NCI-H524 (cell line): ENCODE results near the gene CDKL1.
A peak's percentile ranks its signal among the peaks of the same experiment; 100 is the strongest.

Source experiments
- DNase-seq, 2 experiments: peaks; one replicate each; lab custom pipeline; 2025; lab: John Stamatoyannopoulos, UW

Gene CDKL1

GRCh38 chr14:50396631-50397389 is at the start of gene CDKL1:
Gene CDKL1, minus strand, starts transcription at chr14:50396881. Its CDS starts 1,013 bp downstream, at chr14:50395868.
- peak; percentile 53 to 82 for DNase-seq

DNA sequence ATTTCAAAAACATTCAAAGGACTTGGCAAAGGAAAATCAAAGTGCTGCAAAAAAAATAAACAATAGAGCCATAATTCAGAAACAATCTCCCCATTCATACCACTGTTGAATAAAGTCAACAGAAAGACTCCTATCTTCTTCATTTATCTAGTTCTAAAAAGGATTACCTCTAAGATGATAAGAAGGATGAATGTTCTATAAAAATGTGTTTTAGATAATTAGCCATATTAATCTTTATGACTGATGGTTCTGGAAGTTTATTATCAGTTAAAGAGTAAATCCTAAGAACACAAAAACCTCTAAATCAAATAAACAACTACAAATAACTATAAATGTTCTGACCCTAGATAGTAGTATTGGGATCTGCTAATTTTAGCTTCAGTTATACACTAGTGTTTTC is 37.8 kb upstream of the CDKL1 start:
- no peak for DNase-seq

- DNase-seq: no peak
These were observed 35.5 kb upstream of the CDKL1 start for GRCh38 chr14:50432131-50432530.

DNA sequence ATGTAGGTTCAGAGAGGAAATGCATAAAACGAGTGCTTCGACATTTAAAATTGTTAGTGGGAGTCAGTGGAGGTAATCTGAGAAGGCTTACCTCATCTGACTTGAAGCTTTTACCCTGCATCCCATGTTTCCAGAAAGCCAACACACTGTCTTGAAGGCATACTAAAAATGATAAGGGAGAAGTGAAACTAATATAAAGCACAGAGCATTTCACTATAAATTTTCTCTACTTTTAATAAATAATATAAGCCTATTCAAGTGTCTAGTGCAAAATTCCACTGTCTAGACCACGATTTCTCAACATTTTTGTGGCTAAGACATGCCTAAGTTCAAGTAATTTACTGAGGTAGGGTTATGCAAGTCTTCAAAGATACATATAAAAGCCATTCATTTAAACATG is 29.1 kb upstream of the CDKL1 start:
- no peak for DNase-seq

DNA sequence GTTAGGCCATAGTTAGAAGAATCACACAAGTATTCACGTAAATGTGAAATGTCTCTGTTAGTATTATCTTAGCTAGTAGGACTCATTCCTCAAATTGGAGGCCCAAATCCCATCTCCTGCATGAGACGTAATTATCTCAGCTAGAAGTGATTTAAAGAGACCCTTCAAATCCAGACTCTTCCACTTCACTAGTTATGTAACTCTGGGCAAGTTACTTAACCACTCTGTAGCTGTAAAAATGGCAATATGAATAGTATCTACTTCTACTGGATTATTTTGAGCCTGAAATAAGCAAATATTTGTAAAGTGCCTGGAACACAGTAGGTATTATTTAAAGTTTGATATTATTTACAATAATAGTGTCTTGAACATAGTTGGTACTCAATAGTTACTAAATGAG is 28.4 kb upstream of the CDKL1 start:
- DNase-seq: no peak

DNA sequence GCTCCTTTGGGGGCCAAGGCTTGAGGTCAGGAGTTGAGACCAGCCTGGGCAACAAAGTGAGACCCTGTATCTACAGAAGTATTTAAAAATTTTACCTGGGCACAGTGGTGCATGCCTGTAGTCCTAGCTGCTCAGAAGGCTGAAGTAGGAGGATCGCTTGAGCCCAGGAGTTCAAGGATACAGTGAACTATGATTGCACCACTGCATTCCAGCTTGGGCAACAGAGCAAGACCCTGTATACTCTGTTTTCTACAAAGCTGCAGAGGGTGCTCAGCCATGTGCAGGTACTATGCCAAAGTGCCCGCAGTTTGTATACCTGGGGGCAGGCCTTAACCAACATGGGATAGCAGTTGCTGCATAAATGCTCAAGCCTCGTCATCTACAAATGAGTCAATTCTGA is 26.8 kb upstream of the CDKL1 start:
- DNase-seq: no peak

- no peak for DNase-seq
These were observed 24.8 kb upstream of the CDKL1 start for GRCh38 chr14:50421499-50421898.

DNA sequence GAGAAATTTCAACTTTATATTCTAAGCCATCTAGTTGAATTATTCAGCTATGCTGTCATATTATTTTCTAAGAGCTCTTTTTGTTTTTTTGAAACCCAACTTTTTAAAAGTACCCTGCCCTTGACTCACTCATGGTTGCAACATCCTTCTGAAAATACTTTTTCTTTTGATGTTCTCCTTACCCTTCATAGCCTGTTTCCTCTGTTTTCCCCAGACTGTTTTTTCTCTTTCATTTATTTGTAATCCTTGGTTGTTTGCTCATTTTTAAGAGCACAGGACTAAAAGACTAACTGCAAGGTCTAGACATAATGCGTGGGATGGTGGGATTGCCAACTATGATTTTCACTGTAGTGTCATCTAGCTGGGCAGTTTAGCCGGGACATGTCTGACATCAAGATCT is 21.2 kb upstream of the CDKL1 start:
- DNase-seq: no peak

- no peak for DNase-seq
These were observed 14.2 kb upstream of the CDKL1 start for GRCh38 chr14:50410921-50411320.

- DNase-seq: no peak
These were observed 13.4 kb upstream of the CDKL1 start for GRCh38 chr14:50410071-50410470.

DNA sequence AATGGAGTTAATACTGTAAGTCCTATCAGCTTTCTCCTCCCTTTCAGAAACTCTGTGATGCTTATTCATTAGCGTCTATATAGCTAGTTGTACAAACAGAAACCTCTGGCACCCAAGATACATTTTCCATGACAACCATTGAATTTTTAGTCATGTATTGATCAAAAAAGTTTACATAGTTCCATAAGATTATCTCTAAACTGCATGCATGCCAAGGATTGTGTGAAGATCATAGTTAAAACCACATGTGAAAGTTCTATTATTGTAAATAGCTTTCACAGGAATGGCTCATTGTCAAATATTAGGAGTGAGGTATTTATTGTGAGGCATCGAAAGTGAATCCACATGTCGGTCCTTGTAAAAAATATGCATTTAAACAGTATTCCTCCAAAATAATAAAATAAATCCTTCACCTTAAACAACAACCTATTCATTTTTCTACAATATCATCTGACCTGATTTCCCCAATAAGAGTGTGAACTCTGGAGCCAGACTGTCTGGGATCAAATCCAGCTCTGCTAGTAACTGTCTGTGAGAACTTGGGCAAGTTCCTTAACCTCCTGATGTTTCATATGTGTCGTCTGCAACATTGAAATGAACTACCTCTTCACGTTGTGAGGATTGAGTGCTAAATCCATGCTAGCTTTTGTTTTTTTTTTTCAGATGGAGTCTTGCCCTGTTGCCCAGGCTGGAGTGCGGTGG is 10.6 kb upstream of the CDKL1 start:
- no peak for DNase-seq

DNA sequence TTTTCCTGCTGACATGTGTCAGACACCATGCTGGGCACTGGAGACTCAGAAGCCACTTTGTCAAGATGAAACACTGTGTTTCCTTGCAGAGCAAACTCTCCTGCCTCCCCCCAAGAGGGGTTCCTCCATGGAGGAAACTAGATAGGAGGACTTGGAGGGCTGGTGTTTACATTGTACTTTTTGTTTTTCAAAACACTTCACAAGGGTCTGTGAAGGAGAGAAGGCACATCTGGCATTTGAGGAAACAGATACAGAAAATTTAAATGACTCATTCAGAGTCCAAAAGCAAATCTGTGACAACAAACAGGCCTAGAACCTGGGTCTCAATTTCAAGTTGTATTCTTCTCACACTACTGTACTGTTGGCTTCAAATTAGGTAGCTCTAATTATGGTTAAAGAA is 6.7 kb upstream of the CDKL1 start:
- peak in 1 of 2 experiments; percentile 30 for DNase-seq

GRCh38 chr14:50402965-50403364 is 6.3 kb upstream of the CDKL1 start:
- DNase-seq: no peak

GRCh38 chr14:50400461-50400860 is 3.8 kb upstream of the CDKL1 start:
- no peak for DNase-seq

- peak in 1 of 2 experiments; percentile 34 for DNase-seq
These were observed 2.8 kb upstream of the CDKL1 start for GRCh38 chr14:50399251-50400032.

DNA sequence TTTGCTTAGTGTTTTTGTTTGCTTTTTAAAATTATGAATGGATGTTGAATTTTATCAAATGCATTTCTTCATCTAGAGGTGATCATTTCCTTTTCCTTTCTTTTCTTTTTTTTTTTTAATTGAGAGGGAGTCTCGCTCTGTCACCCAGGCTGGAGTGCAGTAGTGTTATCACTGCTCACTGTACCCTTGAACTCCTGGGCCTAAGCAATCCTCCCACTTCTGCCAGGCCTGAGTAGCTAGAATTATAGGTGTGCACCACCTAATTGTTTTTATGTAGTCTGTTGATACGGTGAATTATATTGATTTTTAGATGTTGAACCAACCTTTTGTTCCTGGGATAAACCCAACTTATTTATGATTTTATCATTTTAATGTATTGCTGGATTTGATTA is 1.5 kb upstream of the CDKL1 start:
- DNase-seq: no peak

GRCh38 chr14:50397390-50398188 is 908 bp upstream of the CDKL1 start:
- DNase-seq: peak in 1 of 2 experiments; percentile 42

DNA sequence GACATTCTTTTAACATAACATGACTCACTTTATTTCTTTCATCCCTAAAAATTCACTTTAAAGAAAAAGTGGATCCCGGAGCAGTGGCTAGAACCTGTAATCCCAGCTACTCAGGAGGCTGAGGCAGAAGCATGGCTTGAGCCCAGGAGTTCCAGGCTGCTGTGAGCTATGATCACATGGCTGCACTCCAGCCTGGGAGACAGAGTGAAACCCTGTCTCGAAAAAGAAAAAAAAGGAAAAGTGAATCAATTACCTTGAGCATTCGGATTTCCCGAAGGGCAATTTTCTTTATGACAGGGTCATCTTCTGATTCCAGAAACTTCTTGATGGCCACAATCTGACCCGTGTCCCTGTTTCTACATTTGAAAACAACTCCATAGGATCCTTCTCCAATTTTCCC is 1.2 kb downstream of the CDKL1 start:
- DNase-seq: no peak

DNA sequence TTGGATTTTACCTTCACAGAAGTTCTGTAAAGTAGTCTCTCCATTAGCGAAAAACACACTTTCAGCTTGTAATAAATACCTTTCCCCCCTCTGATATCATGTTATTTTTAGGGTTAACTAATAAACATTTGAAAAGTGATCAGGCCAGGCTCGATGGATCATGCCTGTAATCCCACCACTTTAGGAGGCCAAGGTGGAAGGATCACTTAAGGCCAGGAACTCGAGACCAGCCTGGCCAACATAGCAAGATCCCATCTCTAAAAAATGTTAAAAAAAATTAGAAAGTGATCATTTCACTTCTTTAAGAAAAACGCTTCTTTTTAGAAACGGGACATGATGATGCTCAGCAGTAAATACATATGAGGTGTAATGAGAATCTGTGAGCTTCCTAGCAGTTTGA is 2.0 kb downstream of the CDKL1 start:
- DNase-seq: no peak

GRCh38 chr14:50389668-50390441 is 6.8 kb downstream of the CDKL1 start:
- no peak for DNase-seq

DNA sequence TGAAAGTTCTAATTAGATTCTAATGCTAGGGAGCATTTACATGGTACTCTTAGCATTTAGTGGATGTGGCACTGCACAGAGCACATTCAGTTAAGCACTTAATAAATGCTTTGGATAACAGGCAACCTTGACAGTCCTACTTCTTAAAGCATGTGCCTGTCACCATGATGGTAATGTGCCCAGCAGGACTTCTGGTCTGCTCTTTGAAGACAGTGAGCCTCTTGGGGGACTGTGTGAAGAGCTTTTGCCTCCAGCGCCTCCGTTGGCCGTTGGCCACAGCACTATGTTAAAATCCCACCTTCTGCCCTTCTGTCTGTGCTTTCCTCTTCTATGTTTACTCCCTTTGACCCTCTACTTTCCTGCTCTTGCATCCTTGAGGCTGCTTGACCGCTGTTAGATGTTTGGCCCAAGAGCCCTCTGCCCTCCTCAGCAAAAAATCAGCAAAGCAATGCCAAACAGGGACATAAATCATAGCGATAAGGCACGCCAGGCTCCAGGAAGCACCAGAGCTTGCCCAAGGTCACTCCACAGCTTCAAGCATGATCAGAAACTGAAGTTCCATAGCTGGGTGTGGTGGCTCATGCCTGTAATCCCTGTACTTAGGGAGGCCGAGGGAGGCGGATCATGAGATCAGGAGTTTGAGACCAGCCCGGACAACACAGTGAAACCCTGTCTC is 8.3 kb downstream of the CDKL1 start:
- DNase-seq: peak in 1 of 2 experiments; percentile 47
